Hepatocyte (in vitro differentiated cells): ENCODE measurements around the gene OR10H5.

Experiments used
- EZH2phosphoT487 ChIP-seq: fragments of 200-600 bp; sonication (generic); IDR thresholded peaks from one replicate; pipeline ENCODE4 v1.6.1; 2018; ENCODE audit warnings: antibody characterized with exemption, mild to moderate bottlenecking, low read depth, moderate library complexity; ENCODE audit not compliant: unreplicated experiment, severe bottlenecking
- TF ChIP-seq, protein P1 (sequence below): fragments of 200-600 bp; sonication (generic); IDR thresholded peaks from 2 replicates; pipeline ENCODE4 v1.5.1; 2016; ENCODE audit warnings: antibody characterized with exemption, mild to moderate bottlenecking; ENCODE audit not compliant: poor library complexity

DNA sequence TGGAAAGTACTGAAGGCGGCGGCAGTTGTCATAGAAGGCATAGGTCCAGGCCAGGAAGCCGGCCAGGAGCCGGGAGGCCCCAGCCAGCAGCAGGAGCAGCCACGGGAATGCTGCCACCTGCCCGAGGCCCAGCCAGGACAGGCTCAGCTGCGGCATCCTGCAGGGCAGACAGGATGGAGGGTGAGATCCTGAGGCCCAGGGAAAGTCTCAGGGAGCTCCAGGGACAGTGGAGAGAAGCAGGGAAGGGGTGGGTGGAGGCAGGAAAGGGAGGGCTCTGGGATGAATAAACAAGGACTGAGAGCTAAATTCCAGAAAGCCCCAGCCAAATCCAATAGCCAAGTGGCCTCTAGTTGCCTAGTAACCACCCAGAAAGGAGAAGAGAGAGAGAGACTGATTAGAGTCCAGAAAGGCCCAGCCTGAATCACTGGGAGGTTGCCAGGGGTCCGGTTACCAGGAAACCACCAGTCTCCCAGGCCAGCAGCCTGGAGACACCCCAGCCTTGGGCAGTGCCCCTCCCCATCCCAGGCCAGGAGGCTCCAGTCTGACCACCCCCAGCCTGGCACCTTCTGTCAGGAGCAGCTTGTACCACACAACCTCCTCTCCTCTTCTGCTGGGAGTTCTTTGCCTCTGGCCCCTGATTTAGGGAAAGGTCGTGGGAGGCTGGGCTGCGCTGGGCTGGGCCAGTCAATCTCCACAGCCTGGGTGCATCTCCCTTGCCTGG is 7.5 kb upstream of the OR10H5 start:
- no peak for TF ChIP-seq EZH2phosphoT487
- TF ChIP-seq, protein P1, sequence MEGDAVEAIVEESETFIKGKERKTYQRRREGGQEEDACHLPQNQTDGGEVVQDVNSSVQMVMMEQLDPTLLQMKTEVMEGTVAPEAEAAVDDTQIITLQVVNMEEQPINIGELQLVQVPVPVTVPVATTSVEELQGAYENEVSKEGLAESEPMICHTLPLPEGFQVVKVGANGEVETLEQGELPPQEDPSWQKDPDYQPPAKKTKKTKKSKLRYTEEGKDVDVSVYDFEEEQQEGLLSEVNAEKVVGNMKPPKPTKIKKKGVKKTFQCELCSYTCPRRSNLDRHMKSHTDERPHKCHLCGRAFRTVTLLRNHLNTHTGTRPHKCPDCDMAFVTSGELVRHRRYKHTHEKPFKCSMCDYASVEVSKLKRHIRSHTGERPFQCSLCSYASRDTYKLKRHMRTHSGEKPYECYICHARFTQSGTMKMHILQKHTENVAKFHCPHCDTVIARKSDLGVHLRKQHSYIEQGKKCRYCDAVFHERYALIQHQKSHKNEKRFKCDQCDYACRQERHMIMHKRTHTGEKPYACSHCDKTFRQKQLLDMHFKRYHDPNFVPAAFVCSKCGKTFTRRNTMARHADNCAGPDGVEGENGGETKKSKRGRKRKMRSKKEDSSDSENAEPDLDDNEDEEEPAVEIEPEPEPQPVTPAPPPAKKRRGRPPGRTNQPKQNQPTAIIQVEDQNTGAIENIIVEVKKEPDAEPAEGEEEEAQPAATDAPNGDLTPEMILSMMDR: no peak
